Breast epithelium (tissue), 3 donors: ENCODE data around the gene PABPC3.

ENCODE experiments used
- POLR2A ChIP-seq: fragments of 450-650 bp; IDR thresholded peaks from one replicate; pipeline ENCODE4 v1.6.1; 2016; ENCODE audit warnings: antibody characterized with exemption, mild to moderate bottlenecking, moderate library complexity
- POLR2AphosphoS5 ChIP-seq, 3 donors: sonication (generic); formaldehyde crosslinking; IDR thresholded peaks; one replicate each; pipeline ENCODE4 v1.6.1; 2017; ENCODE audit warnings: antibody characterized with exemption in 3 of 3
- TF ChIP-seq, protein P1 (sequence below), 3 donors: fragments of 450-650 bp; IDR thresholded peaks; one replicate each; pipeline ENCODE4 v1.5.1; 2016 to 2017; ENCODE audit warnings: antibody characterized with exemption in 3 of 3, mild to moderate bottlenecking in 3 of 3, moderate library complexity in 3 of 3

- TF ChIP-seq POLR2A (no peak), POLR2AphosphoS5 (IDR thresholded peaks at IDR 0.05) (no peak)
- TF ChIP-seq, protein P1, sequence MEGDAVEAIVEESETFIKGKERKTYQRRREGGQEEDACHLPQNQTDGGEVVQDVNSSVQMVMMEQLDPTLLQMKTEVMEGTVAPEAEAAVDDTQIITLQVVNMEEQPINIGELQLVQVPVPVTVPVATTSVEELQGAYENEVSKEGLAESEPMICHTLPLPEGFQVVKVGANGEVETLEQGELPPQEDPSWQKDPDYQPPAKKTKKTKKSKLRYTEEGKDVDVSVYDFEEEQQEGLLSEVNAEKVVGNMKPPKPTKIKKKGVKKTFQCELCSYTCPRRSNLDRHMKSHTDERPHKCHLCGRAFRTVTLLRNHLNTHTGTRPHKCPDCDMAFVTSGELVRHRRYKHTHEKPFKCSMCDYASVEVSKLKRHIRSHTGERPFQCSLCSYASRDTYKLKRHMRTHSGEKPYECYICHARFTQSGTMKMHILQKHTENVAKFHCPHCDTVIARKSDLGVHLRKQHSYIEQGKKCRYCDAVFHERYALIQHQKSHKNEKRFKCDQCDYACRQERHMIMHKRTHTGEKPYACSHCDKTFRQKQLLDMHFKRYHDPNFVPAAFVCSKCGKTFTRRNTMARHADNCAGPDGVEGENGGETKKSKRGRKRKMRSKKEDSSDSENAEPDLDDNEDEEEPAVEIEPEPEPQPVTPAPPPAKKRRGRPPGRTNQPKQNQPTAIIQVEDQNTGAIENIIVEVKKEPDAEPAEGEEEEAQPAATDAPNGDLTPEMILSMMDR (IDR thresholded peaks at IDR 0.05), result no peak
These were observed 45.1 kb downstream of the PABPC3 start for GRCh38 chr13:25141042-25141441.
